ENCODE measurements around the gene INTS1. TPM values are rescaled to one million over a fixed set of nuclear protein-coding genes. Genes with fewer than 3 reads are reported as not detected.
A peak's percentile ranks its signal among the peaks of the same experiment; 100 is the strongest.

The INTS1 gene
- polyA plus RNA-seq, 1 experiment = 21.8 TPM

DNA sequence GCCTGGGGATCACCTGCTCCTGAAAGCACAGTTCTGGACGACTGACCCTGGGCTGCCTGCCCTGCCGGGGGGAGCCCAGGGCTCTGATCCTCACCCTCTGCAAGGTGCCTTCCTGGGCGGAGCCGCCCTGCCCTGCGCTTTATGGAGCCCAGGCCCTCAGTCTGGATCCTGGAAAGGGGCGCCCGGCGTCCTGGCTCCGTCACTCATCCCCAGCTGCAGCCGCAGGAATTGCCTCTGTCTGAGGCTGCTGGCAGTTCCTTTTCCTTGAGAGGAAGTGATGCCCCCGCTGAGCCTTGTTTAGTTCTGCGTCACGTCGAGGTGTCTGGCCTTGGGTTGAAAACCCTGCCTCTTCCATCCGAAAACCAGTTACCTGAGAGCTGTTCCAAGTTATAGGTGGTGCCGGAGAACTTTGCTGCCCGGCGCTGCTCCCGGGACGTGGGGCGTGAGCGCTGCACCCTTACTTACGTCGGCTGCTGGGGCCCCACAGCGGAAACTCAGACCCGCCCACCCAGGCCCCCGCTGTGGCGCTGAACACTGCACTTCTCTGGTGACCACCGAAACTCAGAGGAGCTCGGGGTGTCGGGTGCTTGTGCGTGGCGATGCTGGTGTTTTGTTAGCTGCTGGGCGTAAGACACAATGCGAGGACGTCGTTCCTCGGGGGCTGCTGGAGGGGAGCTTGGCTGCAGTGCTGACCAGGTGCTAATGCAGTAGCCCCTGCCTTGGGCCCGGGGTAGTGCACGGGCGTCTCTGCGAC lies 31.7 kb upstream of the INTS1 start:
- peaks cover 17% of the 10 kb centered on the region for H3K36me3 ChIP-seq (ENCODE audit: control insufficient read depth, insufficient read depth, low read length)
- POLR2A ChIA-PET = no interaction called here
- CTCF ChIA-PET = interaction anchor here (0.7 to 1.5 kb wide), 3 partner anchors 14 to 674 kb away, joined by 3 read pairs; no protein-coding TSS in a partner anchor
- H3K4me3 ChIP-seq (ENCODE audit: low read depth, low read length) = no peak overlapping the region
- DNase-seq (ENCODE audit: low read depth) = no peak
- H3K27me3 ChIP-seq (ENCODE audit: control insufficient read depth, insufficient read depth, low read length) = no peaks in the 10 kb centered on the region
- TF ChIP-seq, protein P1, sequence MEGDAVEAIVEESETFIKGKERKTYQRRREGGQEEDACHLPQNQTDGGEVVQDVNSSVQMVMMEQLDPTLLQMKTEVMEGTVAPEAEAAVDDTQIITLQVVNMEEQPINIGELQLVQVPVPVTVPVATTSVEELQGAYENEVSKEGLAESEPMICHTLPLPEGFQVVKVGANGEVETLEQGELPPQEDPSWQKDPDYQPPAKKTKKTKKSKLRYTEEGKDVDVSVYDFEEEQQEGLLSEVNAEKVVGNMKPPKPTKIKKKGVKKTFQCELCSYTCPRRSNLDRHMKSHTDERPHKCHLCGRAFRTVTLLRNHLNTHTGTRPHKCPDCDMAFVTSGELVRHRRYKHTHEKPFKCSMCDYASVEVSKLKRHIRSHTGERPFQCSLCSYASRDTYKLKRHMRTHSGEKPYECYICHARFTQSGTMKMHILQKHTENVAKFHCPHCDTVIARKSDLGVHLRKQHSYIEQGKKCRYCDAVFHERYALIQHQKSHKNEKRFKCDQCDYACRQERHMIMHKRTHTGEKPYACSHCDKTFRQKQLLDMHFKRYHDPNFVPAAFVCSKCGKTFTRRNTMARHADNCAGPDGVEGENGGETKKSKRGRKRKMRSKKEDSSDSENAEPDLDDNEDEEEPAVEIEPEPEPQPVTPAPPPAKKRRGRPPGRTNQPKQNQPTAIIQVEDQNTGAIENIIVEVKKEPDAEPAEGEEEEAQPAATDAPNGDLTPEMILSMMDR (IDR thresholded peaks at IDR 0.05; ENCODE audit: insufficient read depth, low read depth, low read length) = no peak

DNA sequence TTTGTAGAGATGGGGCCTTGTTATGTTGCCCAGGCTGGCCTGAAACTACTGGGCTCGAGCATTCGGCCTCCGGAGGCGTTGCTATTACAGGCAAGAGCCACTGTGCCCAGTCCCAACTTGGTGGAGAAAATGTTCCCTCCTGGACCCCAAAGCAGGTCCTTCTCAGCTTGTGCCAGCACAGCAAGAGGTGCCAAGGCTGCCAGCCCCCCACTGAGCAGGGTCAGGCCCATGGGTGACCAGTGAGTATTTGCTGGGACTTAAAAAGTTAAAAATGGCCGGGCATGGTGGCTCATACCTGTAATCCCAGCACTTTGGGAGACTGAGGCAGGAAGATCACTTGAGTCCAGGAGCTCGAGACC lies 30.9 kb upstream of the INTS1 start:
- no peaks in the 10 kb centered on the region for H3K27me3 ChIP-seq (ENCODE audit: control insufficient read depth, insufficient read depth, low read length)
- DNase-seq (ENCODE audit: low read depth) = no peak
- CTCF ChIA-PET = interaction anchor here (0.9 kb wide), 1 partner anchor 674 kb away, joined by 3 read pairs; no protein-coding TSS in a partner anchor
- no peak overlapping the region for H3K4me3 ChIP-seq (ENCODE audit: low read depth, low read length)
- H3K36me3 ChIP-seq (ENCODE audit: control insufficient read depth, insufficient read depth, low read length) = peaks cover 11% of the 10 kb centered on the region
- POLR2A ChIA-PET = no interaction called here
- TF ChIP-seq, protein P1 (IDR thresholded peaks at IDR 0.05; ENCODE audit: insufficient read depth, low read depth, low read length) = no peak

DNA sequence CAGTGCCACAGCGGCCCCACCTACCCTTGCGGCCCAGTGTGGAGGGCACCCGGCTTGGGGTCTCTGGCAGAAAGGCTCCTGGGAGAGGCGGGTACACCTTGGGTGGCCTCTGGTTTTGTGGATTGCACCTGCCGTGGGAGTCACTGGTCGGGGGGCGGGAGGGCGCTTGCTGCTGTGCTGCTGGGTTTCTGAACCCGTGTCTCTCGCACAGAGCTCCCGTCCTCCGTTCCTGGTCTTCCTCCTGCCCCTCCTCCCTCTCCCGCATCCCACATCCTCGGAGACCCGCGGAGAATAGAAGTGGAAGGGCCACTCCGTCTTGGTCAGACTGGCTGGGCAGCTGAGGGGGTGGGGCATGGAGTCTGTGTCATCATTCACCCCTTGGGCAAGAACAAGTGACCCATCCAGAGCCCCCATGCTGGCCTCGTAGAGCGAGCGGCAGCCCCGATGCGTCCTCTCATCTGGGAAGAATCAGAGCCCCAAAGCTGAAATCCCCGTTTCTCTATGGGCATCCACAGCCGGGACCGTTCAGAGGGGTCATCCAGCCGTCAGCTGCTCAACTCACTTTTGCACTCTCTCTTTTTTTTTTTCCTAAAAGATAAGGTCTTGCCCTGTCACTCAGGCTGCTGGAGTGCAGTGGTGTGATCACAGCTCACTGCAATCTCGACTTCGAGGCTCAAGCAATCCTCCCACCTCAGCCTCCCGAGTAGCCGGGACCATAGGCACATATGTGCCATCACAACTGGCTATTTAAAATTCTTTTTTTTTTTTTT lies 30.3 kb upstream of the INTS1 start:
- H3K27me3 ChIP-seq (ENCODE audit: control insufficient read depth, insufficient read depth, low read length) = no peaks in the 10 kb centered on the region
- peaks cover 8% of the 10 kb centered on the region; the same call in 1 of the 2 replicates for H3K36me3 ChIP-seq (ENCODE audit: control insufficient read depth, insufficient read depth, low read length)
- ChIA-PET CTCF (interaction anchor here (0.6 to 1.3 kb wide), 5 partner anchors 24 to 934 kb away, joined by 3 to 6 read pairs (median 3); no protein-coding TSS in a partner anchor), POLR2A (interaction anchor here (0.7 kb wide), 1 partner anchor 29 kb away, joined by 4 read pairs; no protein-coding TSS in a partner anchor)
- H3K4me3 ChIP-seq (ENCODE audit: low read depth, low read length) = no peak overlapping the region
- TF ChIP-seq, protein P1 (IDR thresholded peaks at IDR 0.05; ENCODE audit: insufficient read depth, low read depth, low read length) = no peak
- DNase-seq (ENCODE audit: low read depth) = no peak

DNA sequence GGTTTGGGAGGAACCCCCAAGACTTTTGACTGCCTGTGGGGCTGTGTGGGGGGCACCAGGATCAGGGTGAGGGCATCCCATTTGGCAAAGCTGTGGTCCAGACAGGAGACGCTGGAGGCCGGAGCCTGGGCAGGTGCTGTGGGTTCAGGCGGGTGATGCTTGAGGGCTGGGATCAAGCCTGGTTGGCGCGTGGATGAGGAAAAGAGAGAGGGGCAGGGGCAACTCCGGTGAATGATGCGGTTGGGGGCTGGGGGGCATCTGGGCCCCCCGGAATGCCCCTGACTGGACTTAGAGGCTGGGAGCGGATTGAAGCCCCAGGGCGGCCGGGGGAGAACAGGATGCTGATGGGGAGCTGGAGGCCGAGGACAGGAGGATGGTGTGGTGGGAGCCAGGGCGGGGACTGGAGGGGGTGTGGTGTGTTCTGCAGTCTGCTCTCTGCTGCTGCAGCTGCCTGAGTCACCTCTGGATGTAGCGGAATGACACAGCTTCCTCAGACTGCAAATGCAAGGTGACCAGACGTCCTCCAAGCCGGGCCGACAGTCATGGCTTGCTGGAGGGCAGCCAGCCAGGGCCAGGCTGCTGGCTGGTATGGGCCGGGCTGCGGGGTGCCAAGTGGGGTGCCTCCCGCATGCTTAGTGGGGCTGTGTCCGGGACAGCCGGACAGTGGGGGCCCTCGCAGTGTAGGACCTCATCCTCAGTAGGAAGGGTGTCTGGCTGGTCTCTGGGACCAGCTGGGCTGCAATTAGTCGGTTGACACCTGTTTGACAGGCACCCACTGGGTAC lies 29.5 kb upstream of the INTS1 start:
- TF ChIP-seq, protein P1 (IDR thresholded peaks at IDR 0.05; ENCODE audit: insufficient read depth, low read depth, low read length) = no peak
- H3K36me3 ChIP-seq (ENCODE audit: control insufficient read depth, insufficient read depth, low read length) = peaks cover 4% of the 10 kb centered on the region; the same call in 1 of the 2 replicates
- H3K4me3 ChIP-seq (ENCODE audit: low read depth, low read length) = peak overlapping the region; percentile 79
- POLR2A ChIA-PET = no interaction called here
- no peaks in the 10 kb centered on the region for H3K27me3 ChIP-seq (ENCODE audit: control insufficient read depth, insufficient read depth, low read length)
- CTCF ChIA-PET = interaction anchor here (0.8 to 1.3 kb wide), 4 partner anchors 24 to 58 kb away, joined by 3 to 6 read pairs (median 4); no protein-coding TSS in a partner anchor
- DNase-seq (ENCODE audit: low read depth) = peak; percentile 72
